GM13977 (cell line): ENCODE results near the gene UBE2D1.

Experiments
- DNase-seq: peaks from one replicate; pipeline ENCODE4 v3.0.0; 2012; ENCODE audit warnings: low spot score
- in situ Hi-C: fragments of 300-500 bp; cut with MboI; formaldehyde crosslinking; loops from one replicate; pipeline ENCODE4 v1.12.0; 2022; ENCODE audit warnings: low sequenced_read_pairs, low pct_unique_long_range_greater_than_20kb, mixed read lengths, inconsistent platforms; ENCODE audit not compliant: unreplicated experiment
- TF ChIP-seq, protein P1 (sequence below): IDR thresholded peaks from 2 replicates; pipeline ENCODE4 v1.5.1; 2012; ENCODE audit warnings: mild to moderate bottlenecking, control low read depth; ENCODE audit not compliant: insufficient read depth; ENCODE audit errors: extremely low read depth, missing control alignments

UBE2D1 gene

DNA sequence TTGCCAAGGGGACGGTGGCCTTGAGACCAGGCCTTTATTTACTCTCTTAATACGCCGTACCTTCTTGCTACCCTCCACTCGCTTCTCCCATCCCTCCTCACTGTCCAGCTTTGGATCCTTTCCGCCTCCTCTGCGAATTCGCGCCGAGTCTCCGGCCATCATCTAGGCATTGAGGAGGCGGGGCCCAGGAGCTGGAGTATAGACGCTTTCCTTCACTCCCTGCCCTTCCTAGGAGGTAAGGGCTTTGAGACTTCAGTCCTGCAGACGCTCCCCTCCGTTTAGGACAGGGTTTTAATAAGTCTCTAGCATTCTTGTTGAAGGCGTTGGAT is 50.9 kb downstream of the UBE2D1 start:
- in situ Hi-C loops = no loop called here

GRCh38 chr10:58389024-58389423 is 54.2 kb downstream of the UBE2D1 start:
- no peak for DNase-seq
- in situ Hi-C loops = no loop called here
- TF ChIP-seq, protein P1, sequence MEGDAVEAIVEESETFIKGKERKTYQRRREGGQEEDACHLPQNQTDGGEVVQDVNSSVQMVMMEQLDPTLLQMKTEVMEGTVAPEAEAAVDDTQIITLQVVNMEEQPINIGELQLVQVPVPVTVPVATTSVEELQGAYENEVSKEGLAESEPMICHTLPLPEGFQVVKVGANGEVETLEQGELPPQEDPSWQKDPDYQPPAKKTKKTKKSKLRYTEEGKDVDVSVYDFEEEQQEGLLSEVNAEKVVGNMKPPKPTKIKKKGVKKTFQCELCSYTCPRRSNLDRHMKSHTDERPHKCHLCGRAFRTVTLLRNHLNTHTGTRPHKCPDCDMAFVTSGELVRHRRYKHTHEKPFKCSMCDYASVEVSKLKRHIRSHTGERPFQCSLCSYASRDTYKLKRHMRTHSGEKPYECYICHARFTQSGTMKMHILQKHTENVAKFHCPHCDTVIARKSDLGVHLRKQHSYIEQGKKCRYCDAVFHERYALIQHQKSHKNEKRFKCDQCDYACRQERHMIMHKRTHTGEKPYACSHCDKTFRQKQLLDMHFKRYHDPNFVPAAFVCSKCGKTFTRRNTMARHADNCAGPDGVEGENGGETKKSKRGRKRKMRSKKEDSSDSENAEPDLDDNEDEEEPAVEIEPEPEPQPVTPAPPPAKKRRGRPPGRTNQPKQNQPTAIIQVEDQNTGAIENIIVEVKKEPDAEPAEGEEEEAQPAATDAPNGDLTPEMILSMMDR = no peak

More for the DNA sequence above, 50.9 kb downstream of the UBE2D1 start:
- TF ChIP-seq, protein P1 = no peak
- DNase-seq = no peak

DNA sequence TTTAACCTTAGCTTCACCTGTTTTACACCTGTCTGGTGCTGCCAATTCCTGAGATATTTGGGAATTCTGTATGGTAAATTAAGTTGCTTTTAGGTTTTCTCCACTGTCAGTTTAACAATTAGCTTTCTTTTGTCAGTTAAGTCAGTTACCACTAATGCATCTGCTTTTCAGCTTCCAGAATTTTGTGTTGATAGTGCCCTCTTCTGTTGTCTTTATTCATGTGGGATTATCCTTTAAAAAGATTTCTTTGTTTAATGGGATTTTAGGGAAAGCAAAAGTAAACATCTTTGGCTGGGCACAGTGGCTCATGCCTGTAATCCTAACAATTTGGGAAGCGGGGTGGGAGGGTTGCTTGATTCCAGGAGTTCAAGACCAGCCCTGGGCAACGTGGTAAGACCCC is 58.5 kb downstream of the UBE2D1 start:
- DNase-seq = no peak
- in situ Hi-C loops = no loop called here
- TF ChIP-seq, protein P1 = no peak

GRCh38 chr10:58394471-58394870 is 59.7 kb downstream of the UBE2D1 start:
- in situ Hi-C loops = no loop called here
- TF ChIP-seq, protein P1 = no peak
- no peak for DNase-seq

GRCh38 chr10:58396057-58396456 is 61.3 kb downstream of the UBE2D1 start:
- in situ Hi-C loops = no loop called here
- TF ChIP-seq, protein P1 = no peak

GRCh38 chr10:58397830-58398229 is 63.0 kb downstream of the UBE2D1 start:
- TF ChIP-seq, protein P1 = no peak
- DNase-seq = no peak
- in situ Hi-C loops = no loop called here

More at GRCh38 chr10:58396057-58396456, 61.3 kb downstream of the UBE2D1 start:
- DNase-seq = no peak

DNA sequence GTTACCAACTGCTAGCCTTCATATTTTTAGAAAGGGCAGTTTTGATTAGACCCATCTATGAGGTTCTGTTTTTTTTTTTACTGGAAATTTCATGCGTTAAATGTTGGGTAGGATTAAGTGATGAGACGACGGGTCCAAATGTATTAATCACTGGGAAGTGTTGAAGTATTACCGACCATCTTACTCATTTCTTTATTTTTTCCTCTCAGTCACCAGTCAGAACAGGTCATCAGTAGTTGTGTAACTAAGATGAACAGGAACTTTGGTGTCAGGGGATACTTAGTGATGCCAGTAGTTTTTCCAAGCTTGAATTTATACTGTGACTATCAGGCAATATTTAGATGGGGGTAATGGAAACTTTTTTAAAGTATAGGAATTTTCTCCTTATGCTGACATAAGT is 64.6 kb downstream of the UBE2D1 start:
- DNase-seq = no peak
- in situ Hi-C loops = no loop called here
- TF ChIP-seq, protein P1 = no peak
